HEK293T (cell line): Measurements from ENCODE around the gene RBM46.

ENCODE experiments used
- ARNT ChIP-seq: fragments of 450-650 bp; IDR thresholded peaks from 2 replicates; pipeline ENCODE4 v1.6.1; 2017; ENCODE audit warnings: mild to moderate bottlenecking
- BHLHE40 ChIP-seq: fragments of 450-650 bp; IDR thresholded peaks from 2 replicates; pipeline ENCODE4 v1.6.1; 2016; ENCODE audit warnings: mild to moderate bottlenecking, moderate library complexity, borderline replicate concordance
- CTBP1 ChIP-seq: fragments of 450-650 bp; IDR thresholded peaks from 2 replicates; pipeline ENCODE4 v1.6.1; 2016; ENCODE audit warnings: borderline replicate concordance
- FOXK2 ChIP-seq: fragments of 450-650 bp; IDR thresholded peaks from 2 replicates; pipeline ENCODE4 v1.6.1; 2016; ENCODE audit warnings: mild to moderate bottlenecking
- FOXM1 ChIP-seq: fragments of 450-650 bp; IDR thresholded peaks from 2 replicates; pipeline ENCODE4 v1.6.1; 2017; ENCODE audit warnings: mild to moderate bottlenecking, borderline replicate concordance
- HDGF ChIP-seq: fragments of 450-650 bp; IDR thresholded peaks from 2 replicates; pipeline ENCODE4 v1.6.1; 2017; ENCODE audit warnings: antibody characterized with exemption, borderline replicate concordance
- L3MBTL2 ChIP-seq: fragments of 450-650 bp; conservative IDR thresholded peaks from 2 replicates; pipeline ENCODE4 v1.6.1; 2016; ENCODE audit warnings: mild to moderate bottlenecking
- NFRKB ChIP-seq: fragments of 450-650 bp; IDR thresholded peaks from 2 replicates; pipeline ENCODE4 v1.6.1; 2016; ENCODE audit warnings: mild to moderate bottlenecking, moderate library complexity
- SP1 ChIP-seq: fragments of 450-650 bp; IDR thresholded peaks from 2 replicates; pipeline ENCODE4 v1.6.1; 2017
- SUZ12 ChIP-seq: fragments of 450-650 bp; IDR thresholded peaks from 2 replicates; pipeline ENCODE4 v1.6.1; 2016; ENCODE audit warnings: mild to moderate bottlenecking
- TARDBP ChIP-seq: fragments of 450-650 bp; IDR thresholded peaks from 2 replicates; pipeline ENCODE4 v1.6.1; 2016
- ZNF384 ChIP-seq: fragments of 450-650 bp; IDR thresholded peaks from 2 replicates; pipeline ENCODE4 v1.6.1; 2016
- TF ChIP-seq, protein P1 (sequence below): fragments of 450-650 bp; IDR thresholded peaks from 2 replicates; pipeline ENCODE4 v1.6.1; 2016

DNA sequence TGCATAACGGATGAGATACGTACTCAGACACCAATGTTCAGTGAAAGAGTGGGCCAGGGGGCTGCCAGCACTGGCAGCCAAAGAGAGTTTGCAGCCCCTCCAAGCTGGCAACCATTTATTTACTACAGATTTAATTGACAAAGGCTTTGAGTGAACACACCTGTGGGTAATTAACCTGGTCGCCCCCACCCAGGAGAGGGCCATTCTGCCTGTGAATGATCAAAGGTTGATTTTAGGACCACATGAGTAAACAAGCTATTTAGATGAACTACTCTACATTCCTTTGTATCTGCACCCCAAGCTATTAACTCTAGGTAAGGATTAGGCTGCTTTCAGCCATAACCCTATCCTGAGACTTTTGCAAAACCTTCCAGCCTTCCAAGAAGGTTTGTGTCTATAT is 55.0 kb downstream of the RBM46 start:
- TF ChIP-seq HDGF (no peak), ARNT (no peak), BHLHE40 (no peak), FOXM1 (no peak), SUZ12 (no peak), FOXK2 (no peak), NFRKB (no peak), TARDBP (no peak), SP1 (no peak), L3MBTL2 (no peak), CTBP1 (no peak), ZNF384 (no peak)
- TF ChIP-seq, protein P1, sequence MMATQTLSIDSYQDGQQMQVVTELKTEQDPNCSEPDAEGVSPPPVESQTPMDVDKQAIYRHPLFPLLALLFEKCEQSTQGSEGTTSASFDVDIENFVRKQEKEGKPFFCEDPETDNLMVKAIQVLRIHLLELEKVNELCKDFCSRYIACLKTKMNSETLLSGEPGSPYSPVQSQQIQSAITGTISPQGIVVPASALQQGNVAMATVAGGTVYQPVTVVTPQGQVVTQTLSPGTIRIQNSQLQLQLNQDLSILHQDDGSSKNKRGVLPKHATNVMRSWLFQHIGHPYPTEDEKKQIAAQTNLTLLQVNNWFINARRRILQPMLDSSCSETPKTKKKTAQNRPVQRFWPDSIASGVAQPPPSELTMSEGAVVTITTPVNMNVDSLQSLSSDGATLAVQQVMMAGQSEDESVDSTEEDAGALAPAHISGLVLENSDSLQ, result no peak
